HG03060 (cell line): Measurements from ENCODE around the gene LTC4S.

Experiments
- ATAC-seq: cut with Tn5 transposase; IDR thresholded peaks from one replicate; pipeline ENCODE4 v1.9.1; 2021; ENCODE audit warnings: low read depth, moderate number of reproducible peaks; ENCODE audit not compliant: unreplicated experiment

LTC4S gene

DNA sequence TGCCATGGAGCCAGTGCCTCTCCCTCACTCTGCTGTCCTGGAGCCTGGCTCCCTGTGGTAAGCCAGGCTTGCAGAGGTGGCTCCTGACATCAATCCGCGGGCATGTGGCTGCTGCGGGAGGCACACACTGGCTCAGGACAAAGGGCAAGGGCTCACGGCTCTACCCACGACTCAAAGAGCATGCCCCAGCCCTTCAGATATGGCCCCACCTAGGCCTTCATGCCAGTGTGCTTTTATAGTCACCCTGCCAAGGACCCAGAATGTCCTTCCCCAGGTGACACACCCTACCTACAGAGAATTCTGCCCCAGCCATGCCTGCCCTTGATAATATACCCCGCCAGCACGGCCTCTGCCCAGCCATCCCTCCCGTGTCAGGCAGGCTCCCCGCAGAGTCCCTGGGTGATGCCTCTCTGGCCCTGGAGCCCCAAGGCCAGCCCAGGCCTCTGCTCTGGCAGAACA, 11.3 kb downstream of the LTC4S start:
- no peak for ATAC-seq

DNA sequence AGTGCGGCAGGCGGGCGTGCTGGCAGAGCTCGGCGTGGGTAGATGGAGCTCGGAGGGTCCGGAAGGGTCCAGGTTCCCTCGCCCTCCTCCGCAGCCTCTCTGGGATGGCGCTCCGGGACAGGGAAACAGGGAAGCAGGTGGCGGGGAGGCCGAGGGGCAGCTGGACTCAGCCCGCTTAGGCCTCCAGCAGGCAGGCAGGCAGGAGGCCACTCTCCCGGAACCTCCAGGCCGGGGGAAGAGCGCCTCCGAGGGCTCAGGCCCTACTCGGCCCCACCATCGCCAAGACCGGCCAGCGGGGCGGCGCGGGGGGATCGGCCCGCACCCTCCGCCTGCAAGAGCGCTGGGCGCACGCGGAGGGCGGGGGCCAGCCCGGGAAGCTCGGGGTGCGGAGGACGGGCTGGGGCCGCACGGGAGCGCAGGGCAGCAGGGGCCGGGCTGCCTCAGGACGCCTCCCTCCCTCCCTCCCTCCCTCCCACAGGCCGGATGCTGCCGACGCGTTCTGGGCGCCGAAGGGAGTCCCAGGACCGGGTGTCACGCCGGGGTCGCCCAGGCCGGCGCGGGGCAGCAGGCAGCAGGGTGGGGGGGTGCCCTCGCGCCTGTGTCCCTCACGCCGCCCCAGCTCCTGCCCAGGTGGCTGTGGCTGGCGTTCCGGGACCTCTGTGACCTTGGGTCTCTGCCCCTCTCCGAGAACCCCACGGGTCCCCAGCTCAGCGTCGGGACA, 11.9 kb downstream of the LTC4S start:
- no peak for ATAC-seq

DNA sequence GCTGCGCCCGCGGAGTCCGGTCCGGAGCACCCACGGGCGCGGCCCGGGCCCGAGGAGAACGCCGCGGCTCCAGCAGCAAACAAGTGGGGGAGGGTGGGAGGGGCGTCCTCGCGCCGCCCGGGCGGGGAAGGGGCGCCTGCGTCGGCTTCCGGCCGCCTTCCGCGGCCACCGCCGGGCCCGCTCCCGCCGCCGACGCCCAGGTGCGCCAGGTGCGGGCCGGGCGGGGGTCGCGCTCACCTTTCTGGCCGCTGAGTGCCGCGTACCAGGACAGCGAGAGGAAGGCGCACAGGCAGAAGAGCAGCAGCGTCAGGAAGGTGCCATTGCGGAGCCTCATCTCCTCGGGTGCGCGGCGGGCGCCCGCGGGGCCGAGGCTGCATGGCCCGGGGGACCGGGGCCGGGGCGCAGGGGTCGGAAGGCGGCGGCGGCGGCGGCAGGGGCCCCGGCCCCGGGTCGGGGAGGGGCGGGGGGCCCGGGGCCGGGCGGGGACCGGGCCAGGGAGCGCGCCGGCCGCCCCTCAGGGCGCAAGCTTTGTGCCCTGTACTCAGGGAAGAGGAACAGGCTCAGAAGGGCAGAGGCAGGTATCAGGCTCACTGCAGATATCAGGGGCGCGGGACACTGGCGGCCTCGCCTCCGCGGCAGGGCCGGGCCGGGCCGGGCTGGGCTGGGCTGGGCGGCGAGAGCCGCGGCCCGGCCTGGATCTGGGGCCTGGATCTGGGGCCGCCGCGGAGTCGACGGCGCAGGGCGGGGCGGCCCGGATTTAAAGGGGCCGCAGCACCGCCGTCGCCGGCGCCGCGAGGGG, 12.7 kb downstream of the LTC4S start, which contains the start of gene MGAT4B:
MGAT4B (minus strand) TSS at position 617 of the 799 bp plus-strand sequence; CDS start at position 334, 283 bp downstream.
- ATAC-seq, result no peak

DNA sequence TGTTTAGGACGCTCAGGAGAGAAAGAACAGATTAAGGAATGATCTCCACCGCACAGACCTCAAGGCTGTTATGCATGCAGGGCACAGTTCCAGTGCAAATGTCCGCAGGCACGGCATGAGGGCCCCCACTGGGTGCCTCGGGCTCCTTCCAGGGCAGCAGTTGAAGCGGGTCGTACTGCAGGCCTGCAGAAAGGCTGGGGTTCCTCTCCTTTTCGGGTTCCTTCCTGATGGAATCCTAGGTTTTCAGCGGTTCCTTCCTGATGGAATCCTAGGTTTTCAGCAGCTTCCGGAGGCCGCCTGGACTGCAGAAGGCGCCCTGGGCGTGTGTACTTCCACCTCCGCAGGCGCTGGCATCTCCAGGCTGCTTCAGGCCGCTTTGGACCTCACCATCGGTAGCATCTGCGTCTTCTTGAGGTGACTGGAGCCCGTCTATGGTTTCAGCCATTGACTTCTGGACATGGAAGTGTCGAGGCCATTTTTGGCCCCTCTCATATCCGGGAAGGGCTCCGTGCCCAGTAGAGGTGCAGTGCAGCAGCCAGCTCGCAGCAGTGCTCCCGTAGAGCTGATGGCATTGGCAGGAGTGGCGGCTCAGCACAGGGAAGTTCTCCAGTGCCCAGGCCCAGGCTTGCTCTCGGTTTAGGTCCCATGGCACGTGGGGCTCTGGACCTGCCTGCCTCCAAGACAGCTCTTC, 18.5 kb downstream of the LTC4S start:
- ATAC-seq, result no peak

DNA sequence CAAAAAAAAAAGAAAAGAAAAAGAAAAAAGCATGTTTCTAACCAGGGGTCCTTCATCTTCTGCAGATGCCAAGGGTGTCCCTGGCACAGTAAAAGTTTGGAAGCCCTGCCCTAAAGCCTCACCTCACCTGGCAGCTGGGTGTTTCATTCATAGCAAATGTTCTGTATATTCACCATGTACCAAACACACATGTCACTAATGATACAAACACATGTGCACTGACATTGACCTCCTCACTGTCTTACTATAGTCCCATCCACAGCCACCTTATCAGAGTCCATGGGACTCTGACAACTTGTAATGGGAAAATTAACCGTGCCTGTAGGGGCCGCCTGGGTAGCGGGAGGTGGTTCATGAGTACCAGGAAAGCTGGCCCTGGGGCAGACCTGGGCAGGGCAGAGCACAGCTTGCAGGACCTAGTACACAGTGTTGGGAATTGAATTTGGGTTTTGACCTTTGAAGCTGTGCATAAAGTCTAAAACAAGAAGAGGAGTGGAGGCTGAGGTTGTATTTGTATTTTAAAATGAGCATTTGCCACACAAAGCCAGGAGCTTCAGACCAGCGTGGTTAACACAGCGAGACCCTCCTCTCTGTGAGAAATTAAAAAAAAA, 19.3 kb downstream of the LTC4S start:
- ATAC-seq, result no peak

DNA sequence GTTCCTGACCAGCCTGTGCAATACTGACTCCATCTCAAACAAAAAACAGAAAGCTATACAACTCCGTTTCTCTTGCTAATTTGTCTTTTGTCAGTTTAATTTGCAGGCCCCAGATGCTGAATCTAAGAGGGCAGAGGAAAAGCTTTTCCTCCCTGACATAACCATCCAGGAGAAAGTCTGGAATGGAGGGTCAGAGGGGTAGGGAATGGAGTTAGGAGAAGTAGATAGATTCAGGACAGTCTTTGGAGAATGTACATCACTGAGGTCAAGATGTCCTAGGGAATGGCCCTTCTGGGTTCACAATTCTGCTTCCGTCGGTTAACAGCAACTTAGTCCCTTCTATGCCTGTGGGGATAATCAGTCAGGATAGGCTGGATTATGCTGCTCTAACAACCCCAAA, 20.3 kb downstream of the LTC4S start:
- ATAC-seq, result no peak

DNA sequence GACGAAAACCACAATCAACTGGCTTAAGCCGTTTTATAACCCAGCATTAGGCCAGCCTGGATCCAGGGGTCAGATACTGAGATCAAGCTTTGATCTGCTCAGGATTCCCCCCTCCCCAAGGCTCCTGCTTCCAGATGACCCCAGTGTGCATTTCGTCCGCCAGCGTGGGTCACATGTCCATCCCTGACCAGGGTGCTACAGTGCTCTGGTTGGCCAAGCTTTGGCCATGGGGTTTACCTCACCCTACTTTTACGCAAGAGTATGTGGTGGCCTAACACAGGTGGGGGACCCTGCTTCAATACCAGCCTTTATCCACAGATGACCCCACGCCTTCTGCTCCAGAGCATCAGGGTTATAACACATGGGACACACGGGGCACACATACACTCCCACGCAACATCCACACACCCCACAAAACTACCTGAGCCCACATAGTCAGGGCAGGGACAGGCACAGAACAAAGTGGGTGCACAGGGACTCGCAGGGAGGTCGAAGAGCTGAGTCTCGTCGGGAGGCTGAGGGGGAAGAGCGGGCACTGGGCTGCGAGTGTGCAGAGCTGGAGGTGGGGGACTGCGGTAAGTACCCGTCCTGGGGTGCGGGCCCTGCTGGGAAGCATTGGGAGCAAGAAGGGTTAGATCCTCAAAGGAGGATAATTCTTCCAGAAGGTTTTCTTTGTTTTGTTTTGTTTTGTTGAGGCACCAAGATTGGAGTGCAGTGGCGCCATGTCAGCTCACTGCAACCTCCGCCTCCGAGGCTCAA, 21.9 kb downstream of the LTC4S start:
- ATAC-seq, result no peak

DNA sequence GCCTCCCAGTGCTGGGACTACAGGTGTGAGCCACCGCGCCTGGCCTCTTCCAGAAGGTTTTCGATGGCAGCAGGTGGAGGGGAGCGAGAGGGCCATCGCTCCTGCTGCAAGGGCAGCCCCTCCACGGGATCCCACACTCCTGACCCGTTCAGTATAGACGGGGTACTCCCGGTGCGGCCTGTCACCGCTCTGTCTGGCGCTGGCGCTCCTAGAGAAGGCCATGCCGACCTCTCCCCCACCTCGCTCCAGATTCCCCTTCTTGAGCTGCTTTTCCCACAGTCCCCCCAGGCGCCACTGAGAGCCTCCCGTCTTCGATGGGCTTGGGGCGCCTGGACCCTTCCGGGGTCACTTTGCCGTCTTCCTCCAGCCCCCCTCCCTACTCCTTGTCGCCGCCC, 22.6 kb downstream of the LTC4S start:
- ATAC-seq, result no peak

DNA sequence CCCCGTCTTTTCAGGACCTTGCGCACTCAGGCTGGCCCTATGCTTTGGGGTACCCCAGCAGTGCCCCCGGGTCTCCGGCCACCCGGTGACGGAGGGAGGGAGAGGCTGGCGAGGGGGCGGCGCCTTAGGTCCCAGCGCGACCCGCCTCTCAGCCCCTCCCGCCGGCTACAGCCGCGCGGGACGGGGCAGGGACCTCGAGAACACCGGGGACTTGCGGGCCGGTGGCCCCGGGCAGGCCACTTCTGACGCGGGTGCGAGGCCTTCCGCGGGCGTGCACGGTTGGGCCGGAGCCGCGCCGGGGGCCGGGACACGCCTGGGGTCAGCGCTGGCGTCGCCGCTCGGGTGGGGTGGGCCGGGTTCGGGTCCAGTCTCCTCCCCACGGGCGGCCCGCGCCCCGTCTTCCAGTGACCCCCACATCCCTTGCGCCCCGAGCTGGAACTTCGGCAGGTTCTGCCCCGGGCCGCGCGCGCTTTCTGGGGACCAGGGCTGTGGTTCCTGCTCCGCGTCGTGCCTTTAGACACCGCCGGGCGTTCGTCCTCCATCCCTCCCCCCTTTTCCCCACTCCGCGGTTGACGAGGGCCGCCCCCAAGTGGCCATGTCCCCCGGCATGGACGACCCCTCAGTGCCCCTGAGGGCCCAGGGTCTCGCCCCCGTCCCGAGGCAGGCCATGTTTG, 23.1 kb downstream of the LTC4S start:
- ATAC-seq, result no peak

DNA sequence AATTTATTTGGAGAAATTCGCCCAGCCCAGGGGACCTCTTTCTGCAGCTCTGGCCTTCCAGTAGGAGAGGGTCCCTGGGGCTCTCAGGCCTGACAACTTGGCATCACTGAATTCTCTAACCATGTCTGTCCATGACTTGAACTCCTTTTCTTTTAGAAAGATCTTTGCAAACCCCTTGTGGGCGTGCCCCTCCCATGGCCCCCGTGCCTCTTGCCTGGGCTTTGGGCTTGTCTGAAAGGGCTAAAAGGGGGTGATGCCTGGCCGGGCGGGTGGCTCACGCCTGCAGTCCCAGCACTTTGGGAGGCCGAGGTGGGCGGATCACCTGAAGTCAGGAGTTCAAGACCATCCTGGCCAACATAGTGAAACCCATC, 23.7 kb downstream of the LTC4S start:
- ATAC-seq, result no peak

DNA sequence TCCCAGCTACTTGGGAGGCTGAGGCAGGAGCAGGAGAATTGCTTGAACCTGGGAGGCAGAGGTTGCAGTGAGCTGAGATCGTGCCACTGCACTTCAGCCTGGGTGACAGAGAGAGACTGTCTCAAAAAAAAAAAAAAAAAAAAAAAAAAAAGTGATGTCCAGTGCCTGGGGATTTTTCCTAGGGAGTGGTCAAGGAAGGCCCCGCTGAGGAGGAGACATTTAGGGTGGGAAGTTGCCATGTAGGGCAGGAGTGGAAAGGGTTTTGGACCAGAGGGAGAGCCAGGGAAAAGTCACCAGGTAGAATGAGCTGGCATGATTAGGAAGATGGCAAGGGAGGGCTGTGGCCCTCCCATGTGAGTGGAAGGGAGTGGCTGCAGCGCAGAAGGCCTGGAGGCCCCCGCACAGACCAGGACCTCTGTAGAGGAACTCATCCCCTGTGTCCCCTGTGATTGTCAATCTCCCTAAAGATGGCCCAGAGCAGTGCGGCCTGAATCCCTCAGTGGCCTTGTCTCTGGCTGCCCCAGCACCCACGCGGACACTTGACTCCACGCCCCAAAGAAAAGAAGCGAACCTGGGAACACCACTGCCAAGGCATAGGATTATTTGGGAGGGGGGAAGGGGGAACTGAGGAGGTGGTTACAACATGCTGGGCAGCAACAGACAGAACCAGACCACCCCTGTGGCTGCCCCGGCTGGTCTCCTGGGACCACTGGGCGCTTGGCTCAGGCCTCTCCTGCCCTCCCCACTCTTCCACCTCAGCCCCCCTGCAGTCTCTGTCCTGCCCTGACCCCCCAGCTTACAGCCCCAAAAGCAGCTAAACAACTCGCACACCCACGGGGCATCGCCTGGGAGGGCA, 24.3 kb downstream of the LTC4S start:
- ATAC-seq, result no peak

DNA sequence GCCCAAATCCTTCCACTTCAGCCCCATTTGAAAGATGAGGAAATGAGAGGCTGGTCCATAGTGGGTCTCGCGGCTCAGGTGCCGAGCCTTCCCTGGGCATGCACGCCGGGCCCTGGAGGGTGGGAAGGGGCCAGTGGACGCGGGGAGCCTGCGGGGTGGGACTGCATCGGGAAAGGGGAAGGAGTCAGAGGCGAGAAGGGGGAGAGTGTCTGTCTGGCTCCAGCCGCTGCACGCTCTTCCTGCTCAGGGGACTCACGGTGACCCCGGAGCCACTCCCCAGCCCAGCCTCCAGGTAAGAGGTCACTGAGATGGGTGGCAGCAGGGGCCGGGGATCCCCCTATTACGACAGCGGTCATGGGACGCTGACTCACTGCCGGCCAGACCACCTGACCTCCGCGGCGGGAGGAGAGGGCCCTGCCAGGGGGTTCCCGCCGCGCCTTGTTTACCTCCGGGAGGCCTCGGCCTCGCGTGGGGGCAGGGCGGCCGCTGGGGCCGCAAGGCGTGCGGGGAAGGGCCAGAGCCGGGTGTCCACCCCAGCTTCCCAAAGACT, 25.0 kb downstream of the LTC4S start:
- ATAC-seq, result peak; percentile 40

DNA sequence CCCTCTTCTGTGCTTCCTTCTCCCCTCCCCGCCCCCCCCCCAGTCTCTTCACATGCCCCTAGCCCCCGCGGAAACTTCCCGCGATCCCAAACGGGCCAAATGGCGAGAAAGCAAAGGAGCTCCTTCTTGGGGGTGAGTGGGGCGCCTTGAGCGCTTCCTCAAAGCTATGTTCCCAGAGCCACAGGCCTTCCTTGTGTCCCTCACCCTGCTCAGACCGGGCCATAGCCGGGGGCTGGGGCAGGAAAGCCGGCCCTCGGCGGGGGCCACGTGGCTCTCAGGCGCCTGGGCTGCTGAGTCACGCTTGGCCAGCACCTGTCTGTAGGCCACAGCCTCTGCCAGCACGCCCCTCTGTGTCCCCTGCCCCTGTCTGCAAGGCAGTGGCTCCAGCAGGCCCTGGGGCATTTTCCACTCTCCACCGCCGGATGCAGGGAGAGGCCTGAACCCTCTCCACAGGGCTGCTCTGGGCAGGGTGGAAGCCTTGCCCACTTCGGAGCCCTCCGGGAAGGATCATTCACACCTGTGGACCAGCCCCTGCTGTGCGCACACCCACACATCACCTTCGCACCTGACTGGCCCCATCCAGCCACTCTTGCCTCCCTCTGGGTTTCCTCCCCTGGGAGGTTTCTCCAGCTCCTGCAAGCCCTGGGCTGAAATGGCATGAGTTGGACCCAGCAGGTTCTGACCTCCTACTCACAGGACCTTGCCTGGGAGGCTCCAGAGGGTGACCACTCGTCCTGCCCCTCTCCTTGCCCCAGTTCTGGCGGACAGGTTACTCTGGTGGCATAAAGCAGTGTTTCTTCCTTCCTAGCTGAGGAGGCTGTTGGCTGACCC, 25.7 kb downstream of the LTC4S start:
- ATAC-seq, result peak; percentile 21

DNA sequence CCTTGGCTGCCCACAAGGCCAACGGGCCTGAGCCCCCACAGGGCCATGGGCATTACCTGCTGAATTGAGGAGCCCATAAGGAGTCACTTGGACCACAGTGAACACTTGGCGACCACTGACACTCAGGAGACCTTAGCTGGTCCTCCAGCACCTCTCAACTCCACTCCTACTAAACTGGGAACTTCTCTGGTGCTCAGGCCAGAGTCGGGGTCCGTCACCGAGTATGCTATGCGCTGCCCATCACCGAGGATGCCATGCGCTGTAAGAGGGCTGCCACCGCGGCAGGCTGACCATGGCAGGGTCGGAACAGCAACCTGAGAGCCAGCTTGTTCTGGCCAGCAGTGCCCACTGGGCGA, 26.3 kb downstream of the LTC4S start:
- ATAC-seq, result no peak

DNA sequence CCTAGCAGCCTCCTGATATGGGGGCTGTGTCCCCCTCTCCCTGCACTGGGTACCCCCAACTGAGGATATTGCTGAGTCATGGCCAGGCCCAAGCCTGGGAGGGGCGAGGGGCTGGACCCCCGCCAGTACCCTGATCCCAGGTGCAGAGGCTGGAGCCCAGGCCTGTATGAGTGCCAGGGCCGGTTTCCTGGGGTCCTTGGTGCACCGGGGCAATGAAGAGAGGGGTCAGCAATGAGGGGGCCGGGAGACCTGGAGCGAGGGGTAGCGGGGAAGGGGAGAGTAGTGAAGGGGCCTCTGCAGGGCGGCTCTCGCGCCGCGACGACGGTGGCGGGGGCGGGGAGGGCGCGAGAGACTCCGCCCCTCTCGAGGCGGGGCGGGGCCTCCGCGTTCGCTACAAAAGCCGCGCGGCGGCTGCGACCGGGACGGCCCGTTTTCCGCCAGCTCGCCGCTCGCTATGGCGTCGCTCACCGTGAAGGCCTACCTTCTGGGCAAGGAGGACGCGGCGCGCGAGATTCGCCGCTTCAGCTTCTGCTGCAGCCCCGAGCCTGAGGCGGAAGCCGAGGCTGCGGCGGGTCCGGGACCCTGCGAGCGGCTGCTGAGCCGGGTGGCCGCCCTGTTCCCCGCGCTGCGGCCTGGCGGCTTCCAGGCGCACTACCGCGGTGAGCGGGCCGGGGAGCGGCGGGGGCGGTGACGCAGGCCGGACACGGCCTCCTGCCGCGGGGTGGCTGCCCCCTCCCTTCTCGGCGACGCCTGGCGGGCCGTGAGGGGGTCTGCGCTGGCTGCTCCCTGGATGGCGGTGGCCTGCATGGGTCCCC, 26.9 kb downstream of the LTC4S start, which contains the start of gene SQSTM1:
SQSTM1 (plus strand) TSS at position 423 of the 815 bp plus-strand sequence; CDS start at position 455, 32 bp downstream.
- no peak for ATAC-seq

DNA sequence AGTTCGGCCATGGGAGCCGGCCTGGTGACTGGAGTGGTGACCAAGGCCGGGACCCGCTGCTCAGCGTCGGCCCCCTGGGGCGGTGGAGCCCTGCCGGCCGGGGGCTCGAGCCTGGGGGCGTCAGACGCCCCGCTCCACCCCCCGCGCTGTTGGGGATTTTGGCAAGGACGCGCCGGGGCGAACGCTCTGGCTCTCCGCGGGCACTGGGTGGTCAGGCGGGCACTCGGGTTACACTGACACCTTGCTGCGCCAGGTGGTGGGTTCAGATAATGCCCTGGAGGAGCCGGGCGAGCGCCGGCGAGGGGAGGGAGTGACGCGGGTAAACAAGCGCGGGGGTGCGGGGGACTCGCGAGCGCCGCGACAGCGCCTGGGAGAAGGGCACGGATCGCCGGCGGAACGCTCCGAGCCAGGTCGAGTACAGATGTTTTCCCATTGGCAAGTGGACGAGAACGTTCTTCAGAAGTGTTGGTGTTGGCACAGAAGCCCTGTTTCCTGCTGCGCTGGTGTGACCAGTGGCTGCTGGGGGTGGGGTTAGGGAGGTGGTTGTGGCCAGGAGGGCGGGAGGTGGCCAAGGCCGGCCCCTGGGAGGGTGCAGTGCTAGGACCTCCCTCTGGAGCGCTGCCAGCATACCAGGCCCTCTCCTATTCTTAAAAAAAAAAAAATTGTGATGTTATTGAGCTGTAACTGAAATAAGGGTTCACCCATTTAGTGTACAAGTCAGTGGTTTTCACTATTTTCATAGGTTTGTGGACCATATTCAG, 27.7 kb downstream of the LTC4S start:
- no peak for ATAC-seq
